ENCODE measurements around the gene AHSP.
"Not testable (repeated sequence)": the region's sequence is repeated elsewhere in the genome, so short reads cannot be mapped to it uniquely, and the experiment has no call there.

The AHSP gene, protein sequence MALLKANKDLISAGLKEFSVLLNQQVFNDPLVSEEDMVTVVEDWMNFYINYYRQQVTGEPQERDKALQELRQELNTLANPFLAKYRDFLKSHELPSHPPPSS

DNA sequence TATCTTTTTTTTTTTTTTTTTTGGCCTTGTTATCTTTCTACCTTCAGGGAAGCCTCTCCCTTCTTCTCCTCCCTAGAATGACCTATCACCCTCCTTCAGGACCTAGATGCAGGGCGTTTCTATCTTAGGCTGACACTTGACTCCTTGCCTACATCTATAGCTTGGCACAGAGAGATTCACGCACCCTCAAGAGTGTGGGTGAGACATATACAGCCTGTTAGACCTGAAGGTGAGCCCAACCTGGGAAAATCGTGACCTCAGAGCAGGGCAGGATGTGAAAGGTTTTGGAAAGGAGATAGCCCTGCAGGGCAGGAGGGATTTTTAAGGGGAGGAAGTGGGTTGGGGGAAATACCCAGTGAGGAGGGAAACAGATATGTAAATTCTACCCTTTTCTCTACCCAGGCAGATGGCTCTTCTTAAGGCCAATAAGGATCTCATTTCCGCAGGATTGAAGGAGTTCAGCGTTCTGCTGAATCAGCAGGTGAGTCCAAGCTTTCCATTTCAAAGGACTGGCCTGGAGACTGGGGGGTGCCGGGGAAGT, at the start of gene AHSP:
AHSP (plus strand) TSS at position 167 of the 541 bp plus-strand sequence; CDS start at position 407, 240 bp downstream.
- peak within 1 kb of the TSS; percentile 65 for H3K4me3 Mint-ChIP-seq
- H3K36me3 Mint-ChIP-seq, result no peaks in the 10 kb centered on the region
- H3K4me1 Mint-ChIP-seq (ENCODE audit: low read depth), result peaks cover 11% of the 10 kb centered on the region
- H3K27me3 Mint-ChIP-seq, result peaks cover 10% of the 10 kb centered on the region
- no peaks in the 10 kb centered on the region for H3K9me3 Mint-ChIP-seq (ENCODE audit: low read depth)
- H3K27ac Mint-ChIP-seq, result no peak within 1 kb of the TSS

DNA sequence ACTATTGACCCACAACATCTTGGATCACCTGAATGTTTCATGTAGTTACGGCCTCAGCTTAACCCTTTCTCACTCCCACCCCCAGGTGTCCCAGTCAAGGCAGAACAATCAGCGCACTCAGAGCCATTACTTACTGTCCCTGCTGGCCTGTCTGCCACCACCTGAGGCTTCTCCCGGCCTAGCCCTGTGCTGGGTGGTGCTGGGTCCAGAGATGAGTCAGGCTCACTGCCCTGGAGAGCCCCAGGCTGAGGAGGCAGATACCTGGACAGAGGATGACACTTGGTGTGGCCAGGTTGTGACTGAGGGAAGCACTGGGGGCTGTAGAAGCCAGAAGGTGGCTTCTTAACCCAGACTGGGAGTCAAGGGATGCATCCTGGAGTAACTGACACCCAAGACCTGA, 48.7 kb upstream of the AHSP start:
- Mint-ChIP-seq H3K27me3 (no peaks in the 10 kb centered on the region), H3K4me3 (no peak overlapping the region), H3K4me1 (ENCODE audit: low read depth) (peaks cover 14% of the 10 kb centered on the region), H3K36me3 (no peaks in the 10 kb centered on the region), H3K27ac (no peak overlapping the region), H3K9me3 (ENCODE audit: low read depth) (no peaks in the 10 kb centered on the region)

DNA sequence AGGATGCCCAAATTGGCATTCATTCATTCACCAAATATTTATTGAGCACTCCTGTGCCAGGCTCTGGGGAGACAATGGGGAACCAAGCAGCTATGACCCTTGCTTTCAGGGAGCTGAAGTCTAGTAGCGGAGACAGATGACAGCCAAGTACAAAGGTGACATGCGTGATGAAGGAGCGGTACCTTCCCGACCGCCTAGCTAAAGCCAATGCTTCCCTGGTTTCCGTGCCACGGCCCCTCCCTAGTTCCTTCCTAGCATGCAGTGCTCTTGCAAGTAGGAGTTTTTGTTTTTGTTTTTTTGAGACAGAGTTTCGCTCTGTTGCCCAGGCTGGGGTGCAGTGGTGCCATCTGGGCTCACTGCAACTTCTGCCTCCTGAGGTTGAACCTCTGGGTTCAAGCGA, 47.9 kb upstream of the AHSP start:
- Mint-ChIP-seq H3K36me3 (no peaks in the 10 kb centered on the region), H3K27me3 (no peaks in the 10 kb centered on the region), H3K4me3 (no peak overlapping the region), H3K9me3 (ENCODE audit: low read depth) (no peaks in the 10 kb centered on the region), H3K27ac (no peak overlapping the region), H3K4me1 (ENCODE audit: low read depth) (peaks cover 14% of the 10 kb centered on the region)

DNA sequence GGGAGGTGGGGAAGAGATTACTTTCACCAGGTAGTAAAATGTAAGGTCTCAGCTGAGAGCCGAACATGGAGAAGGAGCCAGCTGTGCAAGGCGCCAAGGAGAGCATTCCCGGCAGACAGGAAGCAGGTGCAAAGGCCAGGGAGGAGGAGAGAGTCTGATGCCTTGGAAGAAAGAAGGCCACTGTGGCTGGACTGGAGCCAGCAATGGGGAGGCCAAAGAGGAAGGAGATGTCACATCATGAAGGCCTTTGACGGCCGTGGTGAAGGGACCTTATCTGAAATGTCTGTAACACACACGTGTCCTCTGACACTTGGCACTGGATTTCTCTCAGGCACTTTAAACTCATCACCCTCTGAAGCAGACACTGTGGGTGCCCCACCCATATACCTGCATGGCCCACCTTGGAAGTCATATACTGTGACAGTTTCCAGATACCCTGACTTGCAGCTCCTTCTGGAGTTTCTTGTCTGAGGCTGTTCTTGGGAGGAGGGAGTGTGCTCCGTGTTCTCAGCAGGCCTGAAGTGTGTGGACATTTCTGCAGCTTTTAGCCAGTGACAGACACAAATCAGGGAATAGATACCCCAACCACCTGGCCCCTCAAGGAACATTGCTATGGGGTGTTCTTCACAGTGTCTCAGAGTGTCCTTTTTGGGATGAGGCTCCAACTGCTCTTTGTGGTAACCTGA, 46.7 kb upstream of the AHSP start:
- no peaks in the 10 kb centered on the region for H3K36me3 Mint-ChIP-seq
- no peaks in the 10 kb centered on the region for H3K9me3 Mint-ChIP-seq (ENCODE audit: low read depth)
- no peaks in the 10 kb centered on the region for H3K27me3 Mint-ChIP-seq
- no peak overlapping the region for H3K27ac Mint-ChIP-seq
- peaks cover 14% of the 10 kb centered on the region for H3K4me1 Mint-ChIP-seq (ENCODE audit: low read depth)
- no peak overlapping the region for H3K4me3 Mint-ChIP-seq

DNA sequence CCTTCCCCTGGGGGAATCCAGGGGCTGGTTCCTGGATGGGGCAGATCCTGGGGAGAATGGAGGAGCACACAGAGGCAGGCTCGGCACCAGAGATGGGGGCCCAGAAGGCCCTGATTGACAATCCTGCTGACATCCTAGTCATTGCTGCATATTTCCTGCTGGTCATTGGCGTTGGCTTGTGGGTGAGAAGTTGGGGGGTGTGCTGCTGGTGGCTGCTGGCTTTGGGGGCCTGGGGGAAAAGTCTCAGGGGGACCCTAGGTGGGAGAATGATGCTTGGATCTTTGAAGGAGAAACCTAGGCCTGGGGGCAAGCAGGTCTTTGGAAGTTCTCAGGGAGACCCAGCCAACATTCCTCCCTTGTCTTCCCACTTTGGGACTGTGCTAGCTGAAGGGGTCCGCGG, 44.6 kb upstream of the AHSP start, which contains the start of gene SLC5A2:
SLC5A2 (plus strand) TSS at position 43 of the 400 bp plus-strand sequence; CDS start at position 57, 14 bp downstream.
- H3K4me3 Mint-ChIP-seq, result no peak within 1 kb of the TSS
- H3K27me3 Mint-ChIP-seq, result no peaks in the 10 kb centered on the region
- H3K4me1 Mint-ChIP-seq (ENCODE audit: low read depth), result peaks cover 6% of the 10 kb centered on the region
- no peaks in the 10 kb centered on the region for H3K36me3 Mint-ChIP-seq
- no peak within 1 kb of the TSS for H3K27ac Mint-ChIP-seq
- no peaks in the 10 kb centered on the region for H3K9me3 Mint-ChIP-seq (ENCODE audit: low read depth)

DNA sequence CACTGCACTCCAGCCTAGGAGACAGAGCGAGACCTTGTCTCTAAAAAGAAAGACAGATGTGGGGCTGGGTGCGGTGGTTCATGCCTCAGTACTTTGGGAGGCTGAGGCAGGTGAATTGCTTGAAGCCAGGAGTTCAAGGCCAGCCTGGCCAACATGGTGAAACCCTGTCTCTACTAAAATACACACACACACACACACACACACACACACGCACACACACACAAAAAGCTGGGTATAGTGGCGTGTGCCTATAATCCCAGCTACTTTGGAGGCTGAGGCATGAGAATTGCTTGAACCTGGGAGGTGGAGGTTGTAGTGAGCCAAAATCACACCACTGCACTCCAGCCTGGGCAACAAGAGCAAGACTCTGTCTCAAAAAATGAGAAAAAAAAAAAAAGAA, 43.7 kb upstream of the AHSP start:
- not testable (repeated sequence) for H3K4me1 Mint-ChIP-seq (ENCODE audit: low read depth)

DNA sequence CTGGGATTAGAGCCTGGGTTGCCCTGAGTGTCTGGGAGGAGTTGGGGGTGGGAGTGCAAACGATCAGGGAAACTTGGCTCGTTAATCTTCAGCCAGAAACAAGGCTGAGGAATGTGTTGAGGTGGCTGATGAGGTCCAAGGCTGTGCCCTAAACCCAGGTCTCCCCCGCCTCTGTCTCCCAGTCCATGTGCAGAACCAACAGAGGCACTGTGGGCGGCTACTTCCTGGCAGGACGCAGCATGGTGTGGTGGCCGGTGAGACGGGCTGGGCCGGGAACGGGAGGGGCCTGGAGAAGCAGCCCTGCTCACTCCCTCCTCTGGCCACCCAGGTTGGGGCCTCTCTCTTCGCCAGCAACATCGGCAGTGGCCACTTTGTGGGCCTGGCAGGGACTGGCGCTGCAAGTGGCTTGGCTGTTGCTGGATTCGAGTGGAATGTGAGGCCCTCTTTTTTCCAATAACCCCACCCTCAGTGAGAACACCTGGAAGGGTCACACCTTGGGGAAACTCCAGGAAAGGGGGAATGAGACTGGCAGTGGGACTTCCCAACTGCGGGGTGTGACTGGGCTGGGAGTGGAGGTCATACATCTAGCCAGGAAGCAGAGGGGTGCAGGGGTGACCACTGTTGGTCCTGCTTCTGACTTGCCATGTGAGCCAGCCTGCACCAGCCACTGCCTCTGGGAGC, 43.1 kb upstream of the AHSP start:
- Mint-ChIP-seq H3K9me3 (ENCODE audit: low read depth) (no peaks in the 10 kb centered on the region), H3K27me3 (no peaks in the 10 kb centered on the region), H3K36me3 (no peaks in the 10 kb centered on the region), H3K27ac (no peak overlapping the region), H3K4me1 (ENCODE audit: low read depth) (peaks cover 6% of the 10 kb centered on the region), H3K4me3 (no peak overlapping the region)

More for the DNA sequence above, 43.7 kb upstream of the AHSP start:
- not testable (repeated sequence) for H3K36me3 Mint-ChIP-seq; H3K27ac Mint-ChIP-seq; H3K27me3 Mint-ChIP-seq; H3K4me3 Mint-ChIP-seq; H3K9me3 Mint-ChIP-seq (ENCODE audit: low read depth)

DNA sequence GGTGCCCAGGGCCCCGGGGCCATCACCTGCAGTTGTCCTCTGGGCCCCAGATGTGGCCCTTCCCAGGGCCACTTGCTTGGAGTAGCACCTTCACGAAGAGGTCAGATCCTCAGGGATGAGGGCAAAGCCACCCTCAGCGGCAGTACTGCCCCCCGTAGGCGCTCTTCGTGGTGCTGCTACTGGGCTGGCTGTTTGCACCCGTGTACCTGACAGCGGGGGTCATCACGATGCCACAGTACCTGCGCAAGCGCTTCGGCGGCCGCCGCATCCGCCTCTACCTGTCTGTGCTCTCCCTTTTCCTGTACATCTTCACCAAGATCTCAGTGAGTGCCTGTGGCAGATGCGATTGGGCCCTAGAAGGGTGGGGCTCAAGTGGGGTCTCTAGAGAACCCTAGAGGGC, 42.1 kb upstream of the AHSP start:
- Mint-ChIP-seq H3K27ac (no peak overlapping the region), H3K9me3 (ENCODE audit: low read depth) (no peaks in the 10 kb centered on the region), H3K4me3 (peak overlapping the region; percentile 23), H3K27me3 (no peaks in the 10 kb centered on the region), H3K36me3 (no peaks in the 10 kb centered on the region), H3K4me1 (ENCODE audit: low read depth) (peaks cover 6% of the 10 kb centered on the region)

DNA sequence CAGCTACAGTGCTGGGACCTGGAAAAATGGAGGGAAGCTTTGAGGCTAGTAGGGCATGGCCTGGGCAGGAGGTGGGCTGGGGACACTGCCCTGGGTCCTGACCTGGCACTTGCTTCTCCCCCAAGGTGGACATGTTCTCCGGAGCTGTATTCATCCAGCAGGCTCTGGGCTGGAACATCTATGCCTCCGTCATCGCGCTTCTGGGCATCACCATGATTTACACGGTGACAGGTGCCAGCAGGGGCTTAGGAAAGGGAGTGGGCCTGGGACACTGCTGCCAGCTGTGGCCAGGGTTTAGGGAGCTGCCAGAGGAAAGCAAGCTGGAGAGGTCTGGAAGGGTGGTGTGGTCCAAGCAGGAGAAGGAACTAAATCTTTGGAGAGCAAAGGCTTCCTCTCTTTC, 41.7 kb upstream of the AHSP start:
- Mint-ChIP-seq H3K27ac (no peak overlapping the region), H3K4me3 (peak overlapping the region; percentile 49), H3K9me3 (ENCODE audit: low read depth) (no peaks in the 10 kb centered on the region), H3K36me3 (no peaks in the 10 kb centered on the region), H3K4me1 (ENCODE audit: low read depth) (peaks cover 6% of the 10 kb centered on the region), H3K27me3 (no peaks in the 10 kb centered on the region)

DNA sequence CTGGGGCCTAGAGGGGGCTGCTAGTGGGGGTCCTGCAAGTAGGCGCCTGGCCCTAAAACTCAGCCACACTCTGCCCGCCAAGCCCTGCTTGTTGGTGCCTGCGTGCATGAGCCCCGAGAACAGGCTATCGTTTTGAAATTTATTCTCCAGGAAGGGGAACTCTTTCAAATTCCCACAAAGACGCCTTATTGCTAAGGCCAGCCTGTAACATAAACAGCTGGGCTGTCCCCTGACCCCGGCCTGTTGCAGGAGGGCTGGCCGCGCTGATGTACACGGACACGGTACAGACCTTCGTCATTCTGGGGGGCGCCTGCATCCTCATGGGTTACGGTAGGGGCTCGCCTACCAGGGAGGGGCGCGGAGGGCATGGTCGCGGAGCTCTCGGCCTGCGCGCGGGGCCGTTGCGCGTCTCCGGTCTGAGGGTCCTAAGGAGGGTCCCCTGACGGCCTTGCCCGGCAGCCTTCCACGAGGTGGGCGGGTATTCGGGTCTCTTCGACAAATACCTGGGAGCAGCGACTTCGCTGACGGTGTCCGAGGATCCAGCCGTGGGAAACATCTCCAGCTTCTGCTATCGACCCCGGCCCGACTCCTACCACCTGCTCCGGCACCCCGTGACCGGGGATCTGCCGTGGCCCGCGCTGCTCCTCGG, 40.5 kb upstream of the AHSP start:
- H3K27me3 Mint-ChIP-seq, result no peaks in the 10 kb centered on the region
- no peaks in the 10 kb centered on the region for H3K36me3 Mint-ChIP-seq
- H3K4me1 Mint-ChIP-seq (ENCODE audit: low read depth), result peaks cover 6% of the 10 kb centered on the region
- no peak overlapping the region for H3K27ac Mint-ChIP-seq
- peak overlapping the region; percentile 89 for H3K4me3 Mint-ChIP-seq
- H3K9me3 Mint-ChIP-seq (ENCODE audit: low read depth), result no peaks in the 10 kb centered on the region

DNA sequence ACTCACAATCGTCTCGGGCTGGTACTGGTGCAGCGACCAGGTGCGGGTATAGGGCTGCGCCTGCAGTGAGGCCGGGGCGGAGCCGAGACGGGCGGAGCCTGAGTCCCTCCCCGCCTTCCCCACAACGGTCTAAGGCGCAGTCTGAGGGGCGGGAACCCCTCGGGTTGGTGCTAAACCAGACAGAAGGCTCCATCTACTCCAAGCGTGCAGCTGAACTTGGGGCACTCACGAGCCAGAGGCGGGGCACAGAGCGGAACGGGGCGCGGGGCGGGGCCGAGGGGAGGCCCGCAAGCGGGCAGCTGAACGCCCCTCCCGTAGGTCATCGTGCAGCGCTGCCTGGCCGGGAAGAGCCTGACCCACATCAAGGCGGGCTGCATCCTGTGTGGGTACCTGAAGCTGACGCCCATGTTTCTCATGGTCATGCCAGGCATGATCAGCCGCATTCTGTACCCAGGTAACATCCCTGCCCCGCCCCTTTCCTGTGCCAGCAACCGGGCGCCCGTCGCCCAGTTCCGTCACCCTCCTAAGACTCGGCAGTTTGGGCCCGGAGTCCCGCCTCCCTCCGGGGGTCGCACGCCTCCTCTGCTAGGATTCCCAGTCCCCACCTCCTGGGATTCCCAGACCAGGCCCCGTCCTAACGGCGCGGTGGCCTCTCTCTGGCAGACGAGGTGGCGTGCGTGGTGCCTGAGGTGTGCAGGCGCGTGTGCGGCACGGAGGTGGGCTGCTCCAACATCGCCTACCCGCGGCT, 39.8 kb upstream of the AHSP start:
- no peak overlapping the region for H3K27ac Mint-ChIP-seq
- no peaks in the 10 kb centered on the region for H3K27me3 Mint-ChIP-seq
- H3K4me3 Mint-ChIP-seq, result peak overlapping the region; percentile 89
- H3K4me1 Mint-ChIP-seq (ENCODE audit: low read depth), result peaks cover 6% of the 10 kb centered on the region
- H3K36me3 Mint-ChIP-seq, result no peaks in the 10 kb centered on the region
- H3K9me3 Mint-ChIP-seq (ENCODE audit: low read depth), result no peaks in the 10 kb centered on the region

DNA sequence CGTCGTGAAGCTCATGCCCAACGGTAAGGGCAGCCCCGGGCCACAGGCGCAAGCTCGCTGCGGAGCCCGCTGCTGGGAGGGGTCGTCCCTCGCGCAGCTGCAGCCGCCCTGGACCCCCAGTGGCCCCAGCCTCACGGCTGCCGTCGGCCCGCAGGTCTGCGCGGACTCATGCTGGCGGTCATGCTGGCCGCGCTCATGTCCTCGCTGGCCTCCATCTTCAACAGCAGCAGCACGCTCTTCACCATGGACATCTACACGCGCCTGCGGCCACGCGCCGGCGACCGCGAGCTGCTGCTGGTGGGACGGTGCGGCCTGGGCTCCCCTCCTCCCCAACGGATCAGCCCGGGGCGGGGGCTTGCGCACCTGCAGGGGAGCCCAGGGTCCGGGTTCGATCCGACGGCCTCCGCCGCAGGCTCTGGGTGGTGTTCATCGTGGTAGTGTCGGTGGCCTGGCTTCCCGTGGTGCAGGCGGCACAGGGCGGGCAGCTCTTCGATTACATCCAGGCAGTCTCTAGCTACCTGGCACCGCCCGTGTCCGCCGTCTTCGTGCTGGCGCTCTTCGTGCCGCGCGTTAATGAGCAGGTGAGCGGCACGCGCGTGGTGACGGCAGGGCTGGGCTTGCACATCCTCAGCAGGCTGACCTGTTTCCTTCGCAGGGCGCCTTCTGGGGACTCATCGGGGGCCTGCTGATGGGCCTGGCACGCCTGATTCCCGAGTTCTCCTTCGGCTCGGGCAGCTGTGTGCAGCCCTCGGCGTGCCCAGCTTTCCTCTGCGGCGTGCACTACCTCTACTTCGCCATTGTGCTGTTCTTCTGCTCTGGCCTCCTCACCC, 39.0 kb upstream of the AHSP start:
- Mint-ChIP-seq H3K27ac (no peak overlapping the region), H3K9me3 (ENCODE audit: low read depth) (no peaks in the 10 kb centered on the region), H3K27me3 (no peaks in the 10 kb centered on the region), H3K4me1 (ENCODE audit: low read depth) (peaks cover 6% of the 10 kb centered on the region), H3K4me3 (peak overlapping the region; percentile 60), H3K36me3 (peaks cover 3% of the 10 kb centered on the region)

DNA sequence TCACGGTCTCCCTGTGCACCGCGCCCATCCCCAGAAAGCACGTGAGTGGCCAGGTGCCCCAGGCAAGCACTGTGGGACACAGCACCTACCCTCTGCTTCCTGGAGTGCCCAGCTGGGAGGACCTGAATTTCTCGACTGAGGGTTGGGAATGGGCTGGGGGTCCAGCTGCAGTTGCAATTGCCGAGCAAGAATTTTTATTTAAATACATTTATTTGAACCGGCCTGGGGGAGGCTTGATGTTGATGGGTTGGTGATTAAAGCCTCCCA, 38.5 kb upstream of the AHSP start:
- no peaks in the 10 kb centered on the region for H3K9me3 Mint-ChIP-seq (ENCODE audit: low read depth)
- peaks cover 3% of the 10 kb centered on the region for H3K36me3 Mint-ChIP-seq
- no peak overlapping the region for H3K27ac Mint-ChIP-seq
- no peaks in the 10 kb centered on the region for H3K27me3 Mint-ChIP-seq
- H3K4me3 Mint-ChIP-seq, result peak overlapping the region; percentile 60
- H3K4me1 Mint-ChIP-seq (ENCODE audit: low read depth), result peaks cover 6% of the 10 kb centered on the region
